IPS-18a (cell line): ENCODE data around the gene CORO2B.
"Not testable (repeated sequence)": the region's sequence is repeated elsewhere in the genome, so short reads cannot be mapped to it uniquely, and the experiment has no call there.

ENCODE experiments used
- H3K27ac ChIP-seq: one replicate; pipeline ENCODE4 v1.5.1; 2013; ENCODE audit warnings: low read length
- H3K27me3 ChIP-seq: one replicate; pipeline ENCODE4 v1.6.1; 2013; ENCODE audit warnings: mild to moderate bottlenecking, low read length; ENCODE audit not compliant: control insufficient read depth, insufficient read depth
- H3K36me3 ChIP-seq: one replicate; pipeline ENCODE4 v1.6.1; 2013; ENCODE audit warnings: low read depth, low read length; ENCODE audit not compliant: control insufficient read depth
- H3K4me1 ChIP-seq: one replicate; pipeline ENCODE4 v1.6.1; 2013; ENCODE audit warnings: low read depth, low read length; ENCODE audit not compliant: control insufficient read depth
- H3K4me3 ChIP-seq: one replicate; pipeline ENCODE4 v1.5.1; 2013; ENCODE audit warnings: low read length
- H3K9ac ChIP-seq: one replicate; pipeline ENCODE4 v1.6.1; 2013; ENCODE audit warnings: mild to moderate bottlenecking, low read length, moderate library complexity
- H3K9me3 ChIP-seq: one replicate; pipeline ENCODE4 v1.6.1; 2013; ENCODE audit warnings: low read depth, low read length; ENCODE audit not compliant: control insufficient read depth

The CORO2B gene

DNA sequence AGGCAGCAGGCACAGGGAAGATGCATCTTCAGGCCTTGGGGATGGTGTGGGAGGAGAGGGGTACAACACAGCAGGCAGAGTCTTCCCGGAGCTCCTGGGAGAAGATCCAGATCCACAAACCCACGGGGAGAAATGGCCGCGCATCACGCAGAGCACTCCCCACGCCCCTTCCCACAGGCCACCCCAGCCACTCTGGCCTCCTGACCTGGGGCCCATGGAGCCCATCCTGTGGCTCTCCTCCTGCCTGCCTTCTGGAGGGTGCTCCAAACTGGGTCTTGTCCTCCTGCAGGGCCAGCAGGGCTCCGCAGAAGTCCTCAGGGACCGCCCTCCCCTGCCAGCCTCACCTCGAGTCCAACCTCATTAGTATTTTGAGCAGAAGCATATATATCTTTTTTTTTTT is 17.9 kb downstream of the CORO2B start:
- H3K9ac ChIP-seq, result no peak overlapping the region
- peaks cover 9% of the 10 kb centered on the region for H3K27me3 ChIP-seq
- no peak overlapping the region for H3K27ac ChIP-seq
- H3K9me3 ChIP-seq, result no peaks in the 10 kb centered on the region
- H3K4me1 ChIP-seq, result peaks cover 35% of the 10 kb centered on the region
- H3K4me3 ChIP-seq, result no peak overlapping the region
- H3K36me3 ChIP-seq, result no peaks in the 10 kb centered on the region

DNA sequence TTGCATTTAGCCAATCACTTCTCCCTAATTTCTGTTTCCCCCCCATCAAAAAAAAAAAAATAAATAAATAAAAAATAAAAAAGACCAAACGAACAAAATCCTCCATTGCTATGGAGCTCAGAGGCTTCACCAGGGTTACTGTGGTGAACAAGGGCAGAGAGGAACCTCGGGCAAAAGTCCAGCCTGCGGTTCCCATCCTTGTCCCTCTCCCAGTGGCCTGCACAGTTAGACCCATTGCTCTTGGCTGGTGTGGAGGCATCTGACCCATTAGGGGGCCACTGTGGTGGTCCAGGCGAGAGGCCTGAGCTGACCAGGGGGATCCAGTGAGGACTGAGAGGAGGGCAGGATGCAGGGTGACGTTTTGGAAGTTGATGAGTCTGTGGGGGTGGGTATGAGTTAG is 18.8 kb downstream of the CORO2B start:
- Histone ChIP-seq H3K9me3 (no peaks in the 10 kb centered on the region), H3K36me3 (no peaks in the 10 kb centered on the region), H3K27ac (no peak overlapping the region), H3K27me3 (peaks cover 10% of the 10 kb centered on the region), H3K4me3 (no peak overlapping the region), H3K4me1 (peaks cover 41% of the 10 kb centered on the region), H3K9ac (no peak overlapping the region)

DNA sequence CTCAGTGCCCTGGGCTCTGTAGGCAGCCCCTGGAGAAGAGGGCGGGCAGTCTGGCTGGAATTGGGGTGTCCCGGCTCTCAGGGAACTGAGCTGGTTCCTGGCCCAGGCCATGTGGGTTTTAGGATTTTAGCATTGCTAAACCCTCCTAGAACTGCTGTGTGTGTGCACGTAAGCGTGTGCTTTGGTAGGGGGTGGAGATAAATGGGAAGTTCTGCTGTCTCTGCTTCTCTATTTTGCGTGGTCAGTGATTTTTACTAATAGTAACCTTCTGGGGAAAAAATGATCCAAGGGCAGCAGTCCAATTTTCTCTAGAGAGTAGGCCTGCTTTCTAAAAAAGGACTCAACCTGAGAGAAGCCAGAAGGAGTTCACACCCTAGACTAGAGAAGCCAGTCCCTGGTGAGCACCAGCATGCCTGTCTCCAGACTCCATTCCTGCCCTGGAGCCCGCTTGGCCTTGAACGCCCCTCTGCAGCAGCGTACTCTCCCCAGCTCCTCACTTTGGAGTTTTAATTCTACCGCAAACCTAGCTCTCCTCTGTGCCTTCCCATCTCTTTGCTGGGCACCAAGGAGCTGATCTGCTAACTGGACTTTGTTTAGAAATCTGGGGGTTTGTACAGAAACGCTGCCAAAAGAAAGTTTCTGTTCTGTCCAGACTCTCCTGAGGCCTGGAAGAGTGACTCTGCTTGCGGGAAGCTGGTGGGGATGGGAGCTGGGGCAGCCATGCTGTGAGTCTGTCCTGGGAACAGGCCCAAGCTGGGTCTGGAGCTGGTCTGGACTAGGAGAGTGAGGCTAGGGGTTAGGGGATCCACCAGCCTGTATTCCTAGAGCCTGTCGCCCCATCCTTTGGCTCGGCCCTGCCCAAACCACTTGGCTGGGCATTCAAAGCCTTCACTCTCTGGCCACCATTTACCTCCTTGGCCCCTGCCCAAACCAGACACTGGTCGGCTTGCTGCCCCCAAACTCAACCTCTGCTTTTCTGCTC is 19.7 kb downstream of the CORO2B start:
- Histone ChIP-seq H3K4me1 (peaks cover 41% of the 10 kb centered on the region), H3K27me3 (peaks cover 19% of the 10 kb centered on the region), H3K4me3 (no peak overlapping the region), H3K9me3 (no peaks in the 10 kb centered on the region), H3K36me3 (no peaks in the 10 kb centered on the region), H3K27ac (no peak overlapping the region), H3K9ac (no peak overlapping the region)

DNA sequence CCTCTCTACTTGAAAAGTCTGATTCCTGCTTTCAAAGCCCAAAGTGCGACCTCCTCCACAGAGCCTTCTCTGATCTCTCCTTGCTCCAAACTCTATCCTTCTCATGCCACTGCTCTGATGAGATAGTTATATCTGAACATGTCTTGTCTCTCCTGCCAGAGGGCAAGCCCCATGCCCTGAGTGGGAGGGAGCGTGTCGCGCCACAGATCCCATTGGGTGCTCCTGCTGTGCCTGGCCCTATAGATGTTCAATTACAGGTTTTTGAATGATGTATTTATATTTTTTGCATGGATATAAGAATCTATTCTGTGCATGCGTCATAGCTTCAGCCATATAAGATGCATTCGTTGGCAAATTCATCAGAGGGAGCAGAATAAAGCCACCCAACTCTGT is 20.4 kb downstream of the CORO2B start:
- Histone ChIP-seq H3K4me3 (peak overlapping the region; percentile 4), H3K4me1 (peaks cover 41% of the 10 kb centered on the region), H3K27me3 (peaks cover 26% of the 10 kb centered on the region), H3K27ac (peak overlapping the region; percentile 11), H3K36me3 (no peaks in the 10 kb centered on the region), H3K9me3 (no peaks in the 10 kb centered on the region), H3K9ac (no peak overlapping the region)

DNA sequence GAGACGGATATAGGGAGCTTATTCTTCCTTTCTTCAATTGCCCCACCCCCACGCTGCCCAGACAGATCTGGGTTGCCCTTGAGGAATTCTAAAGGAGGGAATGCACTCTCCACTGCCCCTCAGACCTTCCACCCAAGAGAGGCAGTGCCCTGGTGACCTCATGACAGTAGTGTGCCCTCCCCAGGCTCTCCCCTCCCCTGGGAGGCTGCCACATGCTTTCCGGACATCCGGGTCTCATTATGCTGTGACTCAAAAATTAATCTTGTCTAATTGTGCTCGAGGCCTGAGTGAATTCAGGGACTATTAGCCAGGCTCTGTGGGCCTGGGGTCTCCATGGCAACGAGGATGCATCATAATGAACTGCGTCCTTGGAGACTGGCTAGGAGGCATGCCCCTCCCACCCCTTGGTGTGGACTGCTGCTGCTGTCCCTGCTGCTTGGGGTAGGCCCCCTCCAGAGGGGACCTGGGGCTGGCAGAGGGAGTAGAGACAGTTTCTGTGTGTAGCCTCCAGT is 20.8 kb downstream of the CORO2B start:
- H3K9ac ChIP-seq, result no peak overlapping the region
- H3K9me3 ChIP-seq, result no peaks in the 10 kb centered on the region
- H3K27ac ChIP-seq, result peak overlapping the region; percentile 11
- peaks cover 29% of the 10 kb centered on the region for H3K27me3 ChIP-seq
- H3K36me3 ChIP-seq, result no peaks in the 10 kb centered on the region
- H3K4me1 ChIP-seq, result peaks cover 41% of the 10 kb centered on the region
- H3K4me3 ChIP-seq, result peak overlapping the region; percentile 4

DNA sequence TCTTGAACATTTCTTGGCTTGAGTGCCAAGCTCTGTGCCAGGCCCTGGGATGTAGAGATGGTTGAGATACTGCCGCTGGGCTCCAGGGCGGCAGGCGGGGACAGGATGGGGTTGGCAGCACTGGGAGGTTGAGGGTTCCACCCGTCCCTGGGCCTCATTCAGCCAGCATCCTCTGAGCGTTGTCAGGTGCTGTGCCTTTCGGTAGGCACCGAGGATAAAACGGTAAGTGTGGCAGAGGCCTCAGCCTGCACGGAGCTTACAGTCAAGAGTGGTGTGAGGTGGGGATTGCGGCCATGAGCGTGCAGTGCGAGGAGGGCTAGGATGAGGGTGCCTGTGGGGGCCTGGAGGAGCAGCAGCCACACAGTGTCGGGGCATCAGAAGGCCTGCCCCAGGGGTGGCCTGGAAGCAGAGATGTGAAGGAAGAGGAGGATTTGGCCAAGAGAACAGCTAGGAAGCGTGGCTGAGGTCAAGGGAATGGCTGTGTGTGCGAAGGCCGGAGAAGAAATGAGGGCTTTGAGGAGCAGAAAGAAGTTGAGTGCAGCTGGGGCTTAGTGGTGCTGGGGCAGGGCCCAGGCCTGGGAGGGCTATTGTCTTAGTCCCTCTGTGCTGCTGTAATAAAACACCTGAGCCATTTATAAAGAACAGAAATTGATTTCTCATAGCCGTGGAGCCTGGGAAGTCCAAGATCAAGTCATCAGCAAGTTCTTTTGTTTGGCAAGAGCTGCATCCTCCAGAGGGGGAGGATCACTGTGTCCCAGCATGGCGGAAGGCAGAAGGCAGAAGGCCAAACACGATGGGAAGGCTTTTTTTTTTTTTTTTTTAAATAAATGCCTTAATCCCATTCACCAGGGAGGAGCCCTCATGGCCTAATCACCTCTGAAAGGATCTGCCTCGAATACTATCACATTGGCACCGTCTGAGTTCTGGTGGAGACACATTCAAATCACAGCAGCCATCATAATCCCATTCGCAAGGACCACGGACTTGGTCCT is 22.7 kb downstream of the CORO2B start:
- H3K27ac ChIP-seq, result no peak overlapping the region
- peaks cover 38% of the 10 kb centered on the region for H3K4me1 ChIP-seq

DNA sequence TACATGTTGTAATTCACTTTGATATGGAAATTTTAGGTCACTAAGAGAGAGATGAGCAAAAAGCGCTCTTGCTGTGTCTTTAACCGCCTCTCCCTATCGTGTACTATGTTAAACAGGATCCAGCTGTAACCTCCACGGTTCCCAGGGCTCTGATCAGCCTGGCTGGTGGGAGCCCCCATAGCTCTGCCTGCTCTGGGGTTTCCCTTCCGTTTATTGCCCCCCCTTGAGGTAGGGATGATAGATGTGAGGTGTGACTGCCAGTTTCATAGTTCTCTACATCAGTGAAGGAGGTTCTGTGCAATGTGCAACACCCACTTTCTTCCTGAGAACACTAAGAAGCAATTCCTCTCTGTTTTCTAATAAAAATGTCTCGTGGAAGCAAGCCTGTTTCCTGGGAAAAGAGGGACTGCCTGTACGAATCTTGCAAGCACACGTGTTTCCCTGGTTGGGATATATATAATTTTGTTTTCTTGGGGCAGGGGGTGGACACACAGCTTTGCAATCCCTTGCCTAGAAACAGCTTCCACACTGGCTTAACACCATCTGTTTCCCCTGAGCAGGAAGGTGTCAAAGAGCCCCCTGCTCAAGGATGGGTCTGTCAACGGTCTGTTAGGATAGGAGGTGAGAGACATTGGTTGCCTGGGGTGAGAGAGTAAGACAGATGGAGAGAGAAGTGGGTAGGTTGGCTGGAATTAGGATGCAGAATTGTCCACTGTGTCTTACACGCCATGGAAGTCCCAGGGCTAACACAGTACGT is 23.8 kb downstream of the CORO2B start:
- Histone ChIP-seq H3K9me3 (no peaks in the 10 kb centered on the region), H3K27me3 (peaks cover 29% of the 10 kb centered on the region), H3K27ac (no peak overlapping the region), H3K4me3 (no peak overlapping the region), H3K9ac (no peak overlapping the region), H3K36me3 (no peaks in the 10 kb centered on the region), H3K4me1 (peaks cover 38% of the 10 kb centered on the region)

More for the DNA sequence above, 22.7 kb downstream of the CORO2B start:
- Histone ChIP-seq H3K9ac (no peak overlapping the region), H3K9me3 (no peaks in the 10 kb centered on the region), H3K27me3 (peaks cover 29% of the 10 kb centered on the region), H3K4me3 (no peak overlapping the region), H3K36me3 (no peaks in the 10 kb centered on the region)

DNA sequence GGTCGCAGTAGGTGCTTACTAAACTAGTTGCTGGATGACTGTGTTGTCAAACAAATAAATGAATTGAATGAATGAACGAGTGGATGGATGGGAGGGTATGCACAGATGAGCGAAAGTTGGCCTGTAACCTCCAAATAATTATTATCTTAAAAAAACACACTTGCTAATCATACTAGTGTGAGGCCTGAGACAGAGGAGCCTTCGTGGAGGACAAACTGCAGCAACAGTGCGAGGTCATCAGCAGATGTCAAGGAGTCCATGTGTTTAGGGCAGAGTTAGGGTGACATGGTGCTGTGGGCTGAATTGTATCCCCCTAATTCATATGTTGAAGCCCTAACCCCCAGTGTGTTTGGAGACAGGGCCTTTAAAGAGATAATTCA is 24.4 kb downstream of the CORO2B start:
- no peaks in the 10 kb centered on the region for H3K9me3 ChIP-seq
- H3K9ac ChIP-seq, result no peak overlapping the region
- no peak overlapping the region for H3K27ac ChIP-seq
- H3K27me3 ChIP-seq, result peaks cover 29% of the 10 kb centered on the region
- peaks cover 41% of the 10 kb centered on the region for H3K4me1 ChIP-seq
- H3K4me3 ChIP-seq, result no peak overlapping the region
- H3K36me3 ChIP-seq, result no peaks in the 10 kb centered on the region

DNA sequence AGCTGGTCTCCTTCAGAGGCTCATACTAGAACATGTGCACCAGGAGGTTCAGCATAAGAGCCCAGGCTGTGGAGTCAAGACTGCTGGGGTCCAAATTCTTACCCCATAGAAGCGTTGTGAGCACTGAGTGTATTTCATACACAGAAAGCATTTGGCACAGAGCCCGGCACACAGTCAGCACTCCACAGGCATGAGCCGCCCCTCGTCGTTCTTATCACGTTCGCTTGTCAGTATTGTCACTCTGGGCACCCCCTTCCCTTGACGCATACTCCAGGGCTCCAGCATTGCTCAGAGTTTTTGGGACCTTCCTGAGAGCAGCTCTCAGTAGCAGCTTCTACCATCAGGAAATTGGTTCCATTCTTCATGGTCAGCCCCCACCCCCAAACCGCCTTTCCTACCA is 25.2 kb downstream of the CORO2B start:
- Histone ChIP-seq H3K4me1 (peaks cover 45% of the 10 kb centered on the region), H3K9me3 (no peaks in the 10 kb centered on the region), H3K36me3 (no peaks in the 10 kb centered on the region), H3K9ac (no peak overlapping the region), H3K27ac (no peak overlapping the region), H3K27me3 (peaks cover 29% of the 10 kb centered on the region), H3K4me3 (no peak overlapping the region)

DNA sequence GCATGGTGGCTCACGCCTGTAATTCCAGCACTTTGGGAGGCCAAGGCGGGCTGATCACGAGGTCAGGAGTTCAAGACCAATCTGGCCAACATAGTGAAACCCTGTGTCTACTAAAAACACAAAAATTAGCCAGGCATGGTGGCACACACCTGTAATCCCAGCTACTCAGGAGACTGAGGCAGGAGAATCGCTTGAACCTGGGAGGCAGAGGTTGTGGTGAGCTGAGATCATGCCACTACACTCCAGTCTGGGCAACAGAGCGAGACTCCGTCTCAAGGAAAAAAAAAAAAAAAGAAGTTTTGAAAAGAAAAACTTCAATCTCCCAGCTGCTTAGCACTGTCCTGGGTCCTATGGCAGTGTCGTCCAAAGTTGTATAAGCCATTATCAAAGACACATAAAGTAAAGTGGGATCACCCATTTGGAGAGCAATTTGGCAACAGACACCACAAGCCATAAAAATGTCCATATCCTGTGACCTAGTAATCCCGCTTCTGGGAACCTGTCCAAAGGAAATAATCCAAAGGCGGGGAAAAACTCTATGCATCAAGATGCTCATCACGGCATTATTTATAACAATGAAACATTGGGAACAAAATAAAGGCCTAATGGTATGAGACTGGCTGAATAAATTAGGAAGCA is 26.2 kb downstream of the CORO2B start:
- not testable (repeated sequence) for H3K9ac ChIP-seq, H3K27ac ChIP-seq, H3K4me3 ChIP-seq, H3K9me3 ChIP-seq, H3K36me3 ChIP-seq
- peaks cover 37% of the 10 kb centered on the region for H3K4me1 ChIP-seq
- peaks cover 29% of the 10 kb centered on the region for H3K27me3 ChIP-seq
